GM23248 (cell line): Measurements from ENCODE around the gene PRPF18. TPM values are rescaled to one million over a fixed set of nuclear protein-coding genes. Genes with fewer than 3 reads are reported as not detected.

Source experiments
- DNase-seq: peaks from one replicate; pipeline ENCODE4 v3.0.0-alpha.2; 2015
- H2AFZ ChIP-seq: fragments of 200-600 bp; sonication (generic); 2 replicates; pipeline ENCODE4 v1.6.1; 2016; ENCODE audit warnings: antibody characterized with exemption
- H3F3A ChIP-seq: fragments of 200-600 bp; sonication (generic); 2 replicates; pipeline ENCODE4 v1.6.1; 2016; ENCODE audit warnings: mild to moderate bottlenecking, antibody characterized with exemption, mixed run types; ENCODE audit not compliant: insufficient read depth
- H3K27ac ChIP-seq: fragments of 200-600 bp; sonication (generic); 2 replicates; pipeline ENCODE4 v1.5.1; 2016; ENCODE audit warnings: mild to moderate bottlenecking
- H3K27me3 ChIP-seq: fragments of 200-600 bp; sonication (generic); replicated peaks from 2 replicates; pipeline ENCODE4 v1.6.1; 2016; ENCODE audit warnings: mild to moderate bottlenecking; ENCODE audit not compliant: insufficient read depth
- H3K36me3 ChIP-seq: fragments of 200-600 bp; sonication (generic); 2 replicates; pipeline ENCODE4 v1.6.1; 2016; ENCODE audit warnings: low read depth, mild to moderate bottlenecking
- H3K4me1 ChIP-seq: fragments of 200-600 bp; sonication (generic); 2 replicates; pipeline ENCODE4 v1.6.1; 2016; ENCODE audit warnings: mild to moderate bottlenecking; ENCODE audit not compliant: insufficient read depth
- H3K4me2 ChIP-seq: fragments of 200-600 bp; sonication (generic); one replicate; pipeline ENCODE4 v1.6.1; 2016; ENCODE audit warnings: mild to moderate bottlenecking; ENCODE audit not compliant: unreplicated experiment
- H3K4me3 ChIP-seq: fragments of 200-600 bp; sonication (generic); 2 replicates; pipeline ENCODE4 v1.5.1; 2016; ENCODE audit warnings: mild to moderate bottlenecking
- H3K79me2 ChIP-seq: fragments of 200-600 bp; sonication (generic); 2 replicates; pipeline ENCODE4 v1.6.1; 2016; ENCODE audit warnings: mild to moderate bottlenecking; ENCODE audit not compliant: insufficient read depth
- H3K9ac ChIP-seq: fragments of 200-600 bp; sonication (generic); 2 replicates; pipeline ENCODE4 v1.6.1; 2016; ENCODE audit warnings: mild to moderate bottlenecking
- H3K9me2 ChIP-seq: fragments of 200-600 bp; sonication (generic); 2 replicates; pipeline ENCODE4 v1.6.1; 2016; ENCODE audit warnings: mixed run types, mild to moderate bottlenecking, moderate library complexity; ENCODE audit not compliant: insufficient read depth
- H3K9me3 ChIP-seq: fragments of 200-600 bp; sonication (generic); one replicate; pipeline ENCODE4 v1.6.1; 2017; ENCODE audit warnings: low read depth
- H4K20me1 ChIP-seq: fragments of 200-600 bp; sonication (generic); 2 replicates; pipeline ENCODE4 v1.6.0; 2016; ENCODE audit not compliant: insufficient read depth
- EZH2 ChIP-seq: fragments of 200-600 bp; sonication (generic); IDR thresholded peaks from 2 replicates; pipeline ENCODE4 v1.6.1; 2018; ENCODE audit warnings: antibody characterized with exemption, mild to moderate bottlenecking; ENCODE audit not compliant: insufficient read depth, poor library complexity, severe bottlenecking
- EZH2phosphoT487 ChIP-seq: fragments of 200-600 bp; sonication (generic); IDR thresholded peaks from 2 replicates; pipeline ENCODE4 v1.6.1; 2018; ENCODE audit warnings: antibody characterized with exemption, moderate library complexity, mild to moderate bottlenecking, low read depth; ENCODE audit not compliant: insufficient read depth
- WGBS, 2 experiments: methylation state at CpG; one replicate each; pipeline ENCODE4 v1.1.6; 2015 to 2017; ENCODE audit warnings: low lambda C conversion rate in 2 of 2, low coverage in 1 of 2; ENCODE audit errors: missing lambda C conversion rate in 2 of 2; 5-methylcytosine and 5-hydroxymethylcytosine counted together
- in situ Hi-C: fragments of 300-500 bp; cut with MboI; formaldehyde crosslinking; loops from 2 replicates; pipeline ENCODE4 v1.15.0; 2020
- polyA plus RNA-seq: library from polyadenylated mRNA; unstranded; fragments of >200 nt; fragmentation: Nextera tagmentation; extraction: Ambion mirVana; gene quantifications from 2 replicates; pipeline ENCODE4 v1.2.1, GENCODE V29; 2016
- total RNA-seq: library from RNA; depleted of rRNA; stranded (reverse); fragments of >200 nt; shearing (Covaris generic); gene quantifications from 2 replicates; pipeline ENCODE4 v1.2.3, GENCODE V29; 2014

Gene PRPF18
- total and polyA plus RNA-seq, 2 experiments from 2014 or later: 21.8 to 30.2 TPM

DNA sequence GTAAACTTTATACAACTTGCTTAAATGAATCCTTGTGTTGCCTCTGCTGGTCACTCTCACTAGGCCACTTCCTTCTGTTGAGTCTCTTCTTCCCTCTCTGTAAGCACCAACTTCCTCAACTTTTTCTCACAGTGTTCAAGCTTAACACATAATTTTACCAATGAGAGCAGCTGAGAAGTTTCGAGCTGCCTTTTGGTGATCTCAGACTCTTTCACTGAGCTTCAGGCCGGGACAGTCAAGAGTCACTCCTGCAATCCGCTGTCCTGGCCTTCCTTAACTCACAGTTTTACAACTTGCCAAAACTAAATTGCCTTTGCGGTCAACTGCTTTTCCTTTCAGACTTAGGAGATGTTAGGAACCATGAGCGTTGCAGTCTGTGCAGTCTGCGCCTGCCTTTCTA, 47.4 kb downstream of the PRPF18 start:
- H3K27ac ChIP-seq: no peak overlapping the region

DNA sequence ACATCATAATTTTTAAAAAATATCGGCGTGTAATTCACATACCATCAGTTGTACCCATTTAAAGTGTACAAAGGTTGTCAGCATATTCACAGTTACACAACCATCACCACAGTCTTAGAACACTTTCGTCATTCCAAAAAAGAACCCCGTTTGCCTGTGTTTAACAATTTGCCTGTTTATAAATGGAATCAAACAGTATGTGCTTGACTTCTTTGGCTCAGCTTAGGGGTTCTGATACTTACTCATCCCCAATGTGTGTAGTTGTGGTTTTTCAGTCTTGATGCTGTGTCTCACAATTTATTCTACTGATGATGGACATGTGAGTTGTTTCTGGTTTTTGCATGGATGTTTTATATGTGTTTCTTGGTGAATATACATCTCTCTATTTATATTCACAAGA, 50.0 kb downstream of the PRPF18 start:
- Histone ChIP-seq H3K4me1 (peaks cover 7% of the 10 kb centered on the region), H3K9ac (no peak overlapping the region), H3K36me3 (peaks cover 3% of the 10 kb centered on the region; the same call in 1 of the 2 replicates), H3K9me3 (no peaks in the 10 kb centered on the region), H3K27me3 (no peaks in the 10 kb centered on the region), H3K27ac (no peak overlapping the region), H3F3A (peaks cover 15% of the 10 kb centered on the region; the same call in 1 of the 2 replicates), H3K9me2 (no peaks in the 10 kb centered on the region), H3K4me2 (no peak overlapping the region), H2AFZ (no peak overlapping the region), H4K20me1 (no peaks in the 10 kb centered on the region), H3K4me3 (no peak overlapping the region), H3K79me2 (no peaks in the 10 kb centered on the region)
- TF ChIP-seq EZH2 (no peak), EZH2phosphoT487 (no peak)
- DNase-seq: peak; percentile 31
- 81% methylated on average over 4 of the region's 4 CpGs for WGBS, 2 experiments
- in situ Hi-C loops: no loop called here

More for the DNA sequence above, 47.4 kb downstream of the PRPF18 start:
- H3K4me2 ChIP-seq: no peak overlapping the region
- no peaks in the 10 kb centered on the region for H3K79me2 ChIP-seq
- H3K4me1 ChIP-seq: peaks cover 7% of the 10 kb centered on the region
- H3K9me3 ChIP-seq: no peaks in the 10 kb centered on the region
- 93 to 94% methylated on average over 6 of the region's 6 CpGs for WGBS, 2 experiments
- 0 out of 2 replicates have a peak, but pooled peaks cover 6% of the 10 kb centered on the region for H3K36me3 ChIP-seq
- in situ Hi-C loops: no loop called here
- TF ChIP-seq EZH2 (no peak), EZH2phosphoT487 (no peak)
- H3K27me3 ChIP-seq: no peaks in the 10 kb centered on the region
- H3K9ac ChIP-seq: no peak overlapping the region
- H3F3A ChIP-seq: peaks cover 15% of the 10 kb centered on the region; the same call in 1 of the 2 replicates
- DNase-seq: no peak
- no peaks in the 10 kb centered on the region for H3K9me2 ChIP-seq
- H2AFZ ChIP-seq: no peak overlapping the region
- H3K4me3 ChIP-seq: no peak overlapping the region
- H4K20me1 ChIP-seq: no peaks in the 10 kb centered on the region

DNA sequence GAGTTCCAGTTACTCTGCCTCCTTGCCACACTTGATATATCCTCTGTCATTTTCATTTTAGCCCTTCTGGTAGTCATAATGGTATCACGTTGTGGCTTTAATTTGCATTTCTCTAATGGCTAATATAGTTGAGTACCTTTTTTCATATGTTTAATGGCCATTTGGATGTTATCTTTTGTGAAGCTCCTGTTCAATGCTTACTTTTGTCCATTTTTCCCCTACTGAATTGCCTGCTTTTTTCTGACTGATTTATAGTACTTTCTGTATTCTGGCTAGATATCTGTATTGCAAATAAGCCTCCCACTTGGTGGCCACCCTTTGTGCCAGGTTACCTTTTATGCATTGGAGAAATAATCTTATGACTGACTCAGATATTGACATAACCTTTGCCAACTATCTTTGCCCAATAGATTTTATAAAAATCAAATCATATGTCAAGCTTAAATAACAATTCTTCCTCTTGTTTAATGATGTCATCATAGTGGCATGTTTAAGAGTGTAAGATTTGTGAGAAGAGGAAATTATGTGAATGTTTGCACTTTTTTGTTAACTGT, 50.6 kb downstream of the PRPF18 start:
- no peak for TF ChIP-seq EZH2
- no peak for TF ChIP-seq EZH2phosphoT487
- 91 to 100% methylated on average over 1 of the region's 1 CpG for WGBS, 2 experiments
- Histone ChIP-seq H3K36me3 (peaks cover 9% of the 10 kb centered on the region), H4K20me1 (no peaks in the 10 kb centered on the region), H3K4me3 (no peak overlapping the region), H3K9me2 (no peaks in the 10 kb centered on the region), H3K79me2 (no peaks in the 10 kb centered on the region), H3F3A (peaks cover 19% of the 10 kb centered on the region; the same call in 1 of the 2 replicates), H3K27me3 (no peaks in the 10 kb centered on the region), H3K4me2 (no peak overlapping the region), H3K9ac (no peak overlapping the region), H3K27ac (no peak overlapping the region), H2AFZ (no peak overlapping the region), H3K9me3 (no peaks in the 10 kb centered on the region), H3K4me1 (peaks cover 7% of the 10 kb centered on the region)
- in situ Hi-C loops: no loop called here
- DNase-seq: no peak

DNA sequence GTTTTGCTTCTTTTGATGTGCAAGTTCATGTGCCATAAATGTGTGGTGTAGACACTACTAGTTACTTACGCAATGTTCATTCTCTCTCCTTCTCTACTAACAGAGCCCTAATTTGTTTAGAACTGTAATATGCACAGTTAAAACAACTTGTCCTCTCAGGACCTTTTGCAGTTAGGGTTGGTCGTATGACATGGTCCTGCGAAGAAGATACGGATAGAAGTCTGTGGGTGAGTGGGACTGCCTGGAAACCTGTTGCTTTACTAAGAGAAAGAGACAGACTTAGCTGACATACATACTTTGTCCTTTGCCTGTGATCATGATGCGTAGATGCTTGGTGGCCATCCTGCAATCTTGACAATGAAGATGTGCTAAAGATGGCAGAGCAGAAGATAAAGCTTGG, 51.1 kb downstream of the PRPF18 start:
- H2AFZ ChIP-seq: no peak overlapping the region
- H3K27me3 ChIP-seq: no peaks in the 10 kb centered on the region
- H3K9me2 ChIP-seq: no peaks in the 10 kb centered on the region
- H3F3A ChIP-seq: peaks cover 24% of the 10 kb centered on the region; the same call in 1 of the 2 replicates
- no peak for TF ChIP-seq EZH2
- no peak for TF ChIP-seq EZH2phosphoT487
- DNase-seq: no peak
- WGBS, 2 experiments: 93% methylated on average over 5 of the region's 5 CpGs
- H3K4me2 ChIP-seq: no peak overlapping the region
- H4K20me1 ChIP-seq: no peaks in the 10 kb centered on the region
- H3K27ac ChIP-seq: no peak overlapping the region
- H3K4me3 ChIP-seq: no peak overlapping the region
- no peak overlapping the region for H3K9ac ChIP-seq
- in situ Hi-C loops: no loop called here
- peaks cover 14% of the 10 kb centered on the region for H3K36me3 ChIP-seq
- peaks cover 7% of the 10 kb centered on the region for H3K4me1 ChIP-seq
- H3K79me2 ChIP-seq: no peaks in the 10 kb centered on the region
- no peaks in the 10 kb centered on the region for H3K9me3 ChIP-seq

DNA sequence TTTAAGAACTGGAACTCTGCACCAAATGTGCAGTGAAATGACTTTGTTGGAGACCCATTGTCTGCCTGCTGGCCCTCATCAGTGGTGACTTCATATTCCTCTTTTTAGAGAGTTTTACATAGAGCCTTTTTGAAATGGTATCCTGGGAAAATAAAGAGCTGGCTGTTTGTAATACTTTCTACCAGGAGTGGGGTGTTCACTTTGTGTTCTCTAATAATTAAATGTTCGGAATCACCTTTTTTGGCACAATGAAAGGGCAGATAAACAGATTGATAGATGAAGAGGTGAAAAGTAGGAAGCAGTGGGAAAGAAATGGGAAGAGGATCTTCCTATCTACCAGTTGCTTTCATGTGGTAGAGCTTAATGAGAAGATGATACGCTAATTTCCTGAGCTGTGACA, 55.5 kb downstream of the PRPF18 start:
- Histone ChIP-seq H3K9me3 (no peaks in the 10 kb centered on the region), H3K9ac (no peak overlapping the region), H3K4me1 (peaks cover 6% of the 10 kb centered on the region), H3K9me2 (no peaks in the 10 kb centered on the region), H3K79me2 (no peaks in the 10 kb centered on the region), H3K36me3 (peaks cover 31% of the 10 kb centered on the region), H2AFZ (no peak overlapping the region), H3K27me3 (no peaks in the 10 kb centered on the region), H3K4me2 (no peak overlapping the region), H3F3A (peaks cover 34% of the 10 kb centered on the region; the same call in 1 of the 2 replicates), H4K20me1 (no peaks in the 10 kb centered on the region), H3K4me3 (no peak overlapping the region), H3K27ac (no peak overlapping the region)
- in situ Hi-C loops: no loop called here
- WGBS, 2 experiments: 97 to 99% methylated on average over 2 of the region's 2 CpGs
- TF ChIP-seq EZH2phosphoT487 (no peak), EZH2 (no peak)
- no peak for DNase-seq
